Measurements from ENCODE around the gene ANO6.

The ANO6 gene

DNA sequence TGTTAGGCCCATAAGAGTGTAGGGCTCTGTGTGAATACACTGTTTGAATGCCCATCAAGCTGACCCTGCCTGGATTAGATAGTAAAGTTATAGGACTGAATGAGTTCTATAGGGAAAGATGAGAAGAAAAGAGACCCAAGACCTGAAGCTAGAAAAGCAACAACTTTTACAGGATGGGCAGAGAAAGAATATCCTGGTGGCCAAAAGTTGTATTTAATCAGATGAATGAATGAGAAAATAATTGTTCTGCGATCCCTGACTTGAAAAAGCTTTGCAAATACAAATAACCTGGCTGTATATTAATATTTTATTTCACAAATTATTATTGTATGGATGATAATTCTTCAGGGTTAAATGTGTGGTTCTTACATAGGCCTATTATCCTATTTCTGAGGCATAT lies 2.8 kb upstream of the ANO6 start:
- peaks cover 20% of the 10 kb centered on the region for H3K79me2 ChIP-seq (ENCODE audit: control insufficient read depth, insufficient read depth, low read length, unreplicated experiment)
- H2AFZ ChIP-seq (ENCODE audit: low read length, unreplicated experiment) = no peak overlapping the region
- H3K27ac ChIP-seq (ENCODE audit: low read depth, low read length) = no peak overlapping the region
- no peak overlapping the region for H3K4me3 ChIP-seq (ENCODE audit: low read depth, low read length)
- H3K27me3 ChIP-seq (ENCODE audit: insufficient read depth, low read length) = no peaks in the 10 kb centered on the region
- no peaks in the 10 kb centered on the region for H3K36me3 ChIP-seq (ENCODE audit: insufficient read depth, low read length)
- peaks cover 14% of the 10 kb centered on the region for H3K4me1 ChIP-seq (ENCODE audit: control insufficient read depth, insufficient read depth, low read length, unreplicated experiment)

DNA sequence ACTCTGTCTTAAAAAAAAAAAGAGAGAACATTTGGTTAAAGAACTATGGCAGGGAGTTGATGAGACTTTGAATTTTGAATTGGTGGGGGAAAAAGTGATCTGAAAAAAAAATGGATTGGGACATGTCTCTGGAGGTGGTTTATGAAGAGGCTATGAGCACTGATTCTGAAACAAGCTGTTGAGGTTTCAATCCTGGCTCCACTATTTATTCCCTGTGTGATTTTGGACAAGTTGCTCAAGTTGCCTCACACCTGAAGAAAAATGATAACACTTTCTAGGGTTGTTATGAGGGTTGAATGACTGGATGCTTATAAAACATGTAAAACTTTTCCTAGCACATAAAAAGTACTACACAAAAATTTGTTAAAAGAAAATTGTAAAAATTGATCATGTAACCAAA lies 1.8 kb upstream of the ANO6 start:
- H3K4me3 ChIP-seq (ENCODE audit: low read depth, low read length) = peak overlapping the region; percentile 88
- H3K27ac ChIP-seq (ENCODE audit: low read depth, low read length) = no peak overlapping the region
- no peaks in the 10 kb centered on the region for H3K27me3 ChIP-seq (ENCODE audit: insufficient read depth, low read length)
- peaks cover 16% of the 10 kb centered on the region for H3K4me1 ChIP-seq (ENCODE audit: control insufficient read depth, insufficient read depth, low read length, unreplicated experiment)
- peaks cover 30% of the 10 kb centered on the region for H3K79me2 ChIP-seq (ENCODE audit: control insufficient read depth, insufficient read depth, low read length, unreplicated experiment)
- H2AFZ ChIP-seq (ENCODE audit: low read length, unreplicated experiment) = peak overlapping the region; percentile 81
- H3K36me3 ChIP-seq (ENCODE audit: insufficient read depth, low read length) = no peaks in the 10 kb centered on the region

DNA sequence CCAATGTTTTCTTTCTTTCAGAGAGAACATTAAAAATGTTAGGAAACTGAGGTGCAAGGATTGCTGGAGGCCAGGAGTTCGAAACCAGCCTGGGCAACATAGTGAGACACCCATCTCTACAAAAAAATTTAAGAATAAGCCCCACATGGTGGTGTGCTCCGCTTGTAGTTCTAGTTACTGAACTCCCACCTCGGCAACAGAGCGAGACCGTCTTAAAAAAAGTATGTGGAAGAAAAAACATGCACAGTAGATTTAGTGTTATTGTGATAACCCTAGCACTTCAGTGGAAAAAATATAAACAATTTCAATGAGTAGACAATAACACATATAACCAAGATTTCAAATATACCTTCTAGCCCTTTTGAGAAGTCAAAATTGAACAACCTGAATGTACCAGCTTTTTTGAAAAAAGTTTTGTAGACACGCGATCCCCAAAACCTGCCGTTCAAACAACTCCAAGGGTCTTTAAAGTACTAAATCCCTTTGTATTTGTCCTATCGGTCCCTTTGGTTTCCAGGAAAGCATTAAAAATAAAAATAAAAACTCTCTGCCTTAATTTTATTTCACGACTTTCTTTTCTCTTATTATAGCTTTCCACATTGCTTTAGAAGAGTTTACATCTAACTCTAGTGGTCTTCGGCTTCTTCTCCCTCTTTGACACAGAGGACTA lies 1.0 kb upstream of the ANO6 start:
- peak overlapping the region; percentile 88 for H3K4me3 ChIP-seq (ENCODE audit: low read depth, low read length)
- H3K27ac ChIP-seq (ENCODE audit: low read depth, low read length) = peak overlapping the region; percentile 78
- no peaks in the 10 kb centered on the region for H3K27me3 ChIP-seq (ENCODE audit: insufficient read depth, low read length)
- H3K36me3 ChIP-seq (ENCODE audit: insufficient read depth, low read length) = no peaks in the 10 kb centered on the region
- H3K4me1 ChIP-seq (ENCODE audit: control insufficient read depth, insufficient read depth, low read length, unreplicated experiment) = peaks cover 22% of the 10 kb centered on the region
- peaks cover 38% of the 10 kb centered on the region for H3K79me2 ChIP-seq (ENCODE audit: control insufficient read depth, insufficient read depth, low read length, unreplicated experiment)
- peak overlapping the region; percentile 81 for H2AFZ ChIP-seq (ENCODE audit: low read length, unreplicated experiment)

DNA sequence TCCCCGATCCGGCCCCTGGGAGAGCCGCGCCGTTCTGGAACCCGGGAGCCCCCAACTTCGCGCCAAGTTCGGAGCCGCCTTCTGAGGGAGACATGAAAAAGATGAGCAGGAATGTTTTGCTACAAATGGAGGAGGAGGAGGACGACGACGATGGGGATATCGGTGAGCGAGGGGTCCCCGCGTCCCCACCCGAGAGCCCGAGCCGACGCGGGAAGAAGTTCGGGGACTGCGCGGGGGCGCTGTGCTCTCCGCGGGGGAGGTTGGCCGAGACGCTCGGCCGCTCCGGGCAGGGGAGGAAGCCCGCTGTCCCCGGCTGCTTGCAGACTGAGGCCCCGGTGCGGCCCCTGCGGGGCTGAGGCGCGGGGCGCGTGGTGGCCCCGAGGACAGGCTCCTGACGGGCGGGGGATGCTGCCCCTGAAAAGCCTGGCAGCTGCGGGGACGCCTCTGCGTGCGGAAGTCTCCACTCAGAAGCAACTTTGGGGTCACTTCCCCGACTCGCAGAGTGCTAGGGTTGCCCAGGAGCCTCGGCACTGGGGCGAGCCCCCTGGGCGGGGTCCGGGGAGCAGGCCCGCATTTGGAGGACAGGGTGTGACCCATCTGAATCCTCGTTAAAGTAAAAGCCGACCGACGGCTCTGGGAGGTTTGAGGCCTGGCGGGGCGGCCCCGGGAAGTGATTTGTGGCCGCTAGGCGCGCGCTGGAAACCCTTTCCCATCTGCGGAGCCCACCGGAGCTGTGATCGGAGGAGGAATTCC lies 511 bp downstream of the ANO6 start:
- Histone ChIP-seq H3K4me3 (ENCODE audit: low read depth, low read length) (peak overlapping the region; percentile 88), H2AFZ (ENCODE audit: low read length, unreplicated experiment) (peak overlapping the region; percentile 58), H3K36me3 (ENCODE audit: insufficient read depth, low read length) (no peaks in the 10 kb centered on the region), H3K27ac (ENCODE audit: low read depth, low read length) (peak overlapping the region; percentile 78), H3K4me1 (ENCODE audit: control insufficient read depth, insufficient read depth, low read length, unreplicated experiment) (peaks cover 24% of the 10 kb centered on the region), H3K27me3 (ENCODE audit: insufficient read depth, low read length) (no peaks in the 10 kb centered on the region), H3K79me2 (ENCODE audit: control insufficient read depth, insufficient read depth, low read length, unreplicated experiment) (peaks cover 53% of the 10 kb centered on the region)

DNA sequence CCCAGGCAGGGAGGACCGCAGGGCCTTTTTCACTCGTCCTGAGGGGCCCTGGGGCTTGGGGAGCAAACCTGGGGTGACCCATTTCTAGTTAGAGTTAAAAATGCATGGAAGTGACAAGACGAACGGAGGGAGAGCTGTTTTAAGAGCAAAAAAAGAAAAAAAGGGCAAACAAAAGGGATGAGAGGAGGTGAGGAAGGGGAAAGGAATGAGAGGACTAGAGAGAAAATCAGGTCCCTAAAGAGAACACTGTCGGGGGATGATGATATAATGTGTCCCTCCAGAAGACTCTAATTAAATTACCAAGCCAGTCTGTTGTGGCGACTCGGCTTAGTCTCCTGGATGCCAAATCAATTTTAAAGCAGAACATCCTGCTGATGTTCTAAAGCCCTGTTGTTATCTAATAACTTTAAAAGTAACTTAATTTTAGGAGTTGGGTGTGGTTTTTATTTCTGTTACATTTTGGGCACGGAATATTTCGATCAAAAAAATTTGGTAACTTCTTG lies 1.1 kb downstream of the ANO6 start:
- no peaks in the 10 kb centered on the region for H3K27me3 ChIP-seq (ENCODE audit: insufficient read depth, low read length)
- peaks cover 57% of the 10 kb centered on the region for H3K79me2 ChIP-seq (ENCODE audit: control insufficient read depth, insufficient read depth, low read length, unreplicated experiment)
- H2AFZ ChIP-seq (ENCODE audit: low read length, unreplicated experiment) = peak overlapping the region; percentile 8
- H3K4me3 ChIP-seq (ENCODE audit: low read depth, low read length) = peak overlapping the region; percentile 88
- H3K4me1 ChIP-seq (ENCODE audit: control insufficient read depth, insufficient read depth, low read length, unreplicated experiment) = peaks cover 24% of the 10 kb centered on the region
- H3K27ac ChIP-seq (ENCODE audit: low read depth, low read length) = peak overlapping the region; percentile 78
- H3K36me3 ChIP-seq (ENCODE audit: insufficient read depth, low read length) = no peaks in the 10 kb centered on the region

DNA sequence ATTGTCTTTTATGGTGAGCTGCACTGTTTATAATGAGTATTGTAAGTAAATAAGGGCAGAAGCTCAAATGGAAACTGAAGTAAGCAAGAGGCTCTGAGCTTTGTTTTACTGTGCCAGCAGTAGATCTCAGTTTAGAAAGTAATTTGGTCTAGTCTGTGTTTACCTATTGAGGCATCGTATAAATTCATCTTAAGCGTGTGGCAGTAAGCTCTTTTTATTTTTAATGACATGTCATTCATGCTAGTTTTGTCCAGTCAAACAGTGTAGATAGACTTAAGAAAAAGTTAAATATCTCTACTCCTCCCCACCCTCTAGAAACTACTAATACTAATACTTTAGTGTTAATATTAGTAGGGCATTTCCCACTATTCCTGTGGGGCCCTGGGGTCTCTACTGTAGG lies 2.0 kb downstream of the ANO6 start:
- Histone ChIP-seq H3K4me3 (ENCODE audit: low read depth, low read length) (peak overlapping the region; percentile 88), H3K4me1 (ENCODE audit: control insufficient read depth, insufficient read depth, low read length, unreplicated experiment) (peaks cover 24% of the 10 kb centered on the region), H2AFZ (ENCODE audit: low read length, unreplicated experiment) (no peak overlapping the region), H3K27ac (ENCODE audit: low read depth, low read length) (peak overlapping the region; percentile 78; the same call in 1 of the 2 replicates), H3K79me2 (ENCODE audit: control insufficient read depth, insufficient read depth, low read length, unreplicated experiment) (peaks cover 66% of the 10 kb centered on the region), H3K27me3 (ENCODE audit: insufficient read depth, low read length) (no peaks in the 10 kb centered on the region), H3K36me3 (ENCODE audit: insufficient read depth, low read length) (no peaks in the 10 kb centered on the region)

DNA sequence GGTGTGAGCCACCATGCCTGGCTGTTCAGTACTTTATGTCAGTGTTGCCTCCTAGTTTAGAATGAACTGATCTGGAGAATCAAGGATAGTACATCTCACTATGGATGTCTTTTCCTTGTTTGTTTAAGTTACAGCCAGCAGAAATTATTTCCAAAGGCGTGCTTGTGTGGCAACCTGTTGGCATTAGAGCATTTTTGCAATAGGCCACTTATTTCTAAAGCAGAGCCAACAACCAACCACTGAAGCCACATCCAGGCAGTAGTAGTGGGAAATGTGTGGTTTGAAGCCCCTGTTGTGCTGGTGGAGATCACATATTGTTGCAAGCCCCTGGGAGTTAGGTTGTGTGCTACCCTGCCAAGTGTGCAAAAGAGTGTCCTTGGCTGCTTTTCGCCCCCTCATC lies 3.7 kb downstream of the ANO6 start:
- no peak overlapping the region for H3K4me3 ChIP-seq (ENCODE audit: low read depth, low read length)
- H3K27me3 ChIP-seq (ENCODE audit: insufficient read depth, low read length) = no peaks in the 10 kb centered on the region
- peaks cover 18% of the 10 kb centered on the region for H3K4me1 ChIP-seq (ENCODE audit: control insufficient read depth, insufficient read depth, low read length, unreplicated experiment)
- H2AFZ ChIP-seq (ENCODE audit: low read length, unreplicated experiment) = no peak overlapping the region
- no peak overlapping the region for H3K27ac ChIP-seq (ENCODE audit: low read depth, low read length)
- peaks cover 82% of the 10 kb centered on the region for H3K79me2 ChIP-seq (ENCODE audit: control insufficient read depth, insufficient read depth, low read length, unreplicated experiment)
- no peaks in the 10 kb centered on the region for H3K36me3 ChIP-seq (ENCODE audit: insufficient read depth, low read length)

DNA sequence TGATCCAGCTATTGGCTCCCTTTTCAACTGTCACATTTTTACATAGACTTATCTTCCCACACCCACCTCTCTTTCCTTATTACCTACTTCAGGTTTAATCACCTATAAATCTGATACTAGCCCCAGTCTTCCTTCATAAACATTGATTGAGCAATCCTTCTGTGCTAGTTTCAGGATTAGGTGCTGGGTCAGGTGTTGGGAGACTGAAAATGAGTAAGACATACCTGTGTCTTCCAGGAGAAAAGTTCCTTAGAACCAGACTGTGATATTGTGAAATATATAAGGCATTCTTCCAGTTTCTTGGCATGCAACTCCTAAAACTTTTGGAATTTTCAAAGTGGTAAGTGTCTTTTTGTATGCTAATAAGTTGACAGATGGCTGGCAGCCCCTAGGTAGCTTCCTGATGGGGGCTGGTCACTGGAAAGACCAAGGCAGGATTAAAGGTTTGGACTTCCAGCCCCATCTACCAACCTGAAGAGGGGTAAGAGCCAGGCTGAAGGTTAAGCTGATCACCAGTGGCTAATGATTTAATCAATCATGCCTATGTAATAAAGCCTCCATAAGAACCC lies 4.6 kb downstream of the ANO6 start:
- no peak overlapping the region for H3K27ac ChIP-seq (ENCODE audit: low read depth, low read length)
- peaks cover 18% of the 10 kb centered on the region for H3K4me1 ChIP-seq (ENCODE audit: control insufficient read depth, insufficient read depth, low read length, unreplicated experiment)
- no peaks in the 10 kb centered on the region for H3K27me3 ChIP-seq (ENCODE audit: insufficient read depth, low read length)
- H3K4me3 ChIP-seq (ENCODE audit: low read depth, low read length) = no peak overlapping the region
- H2AFZ ChIP-seq (ENCODE audit: low read length, unreplicated experiment) = no peak overlapping the region
- peaks cover 90% of the 10 kb centered on the region for H3K79me2 ChIP-seq (ENCODE audit: control insufficient read depth, insufficient read depth, low read length, unreplicated experiment)
- no peaks in the 10 kb centered on the region for H3K36me3 ChIP-seq (ENCODE audit: insufficient read depth, low read length)

DNA sequence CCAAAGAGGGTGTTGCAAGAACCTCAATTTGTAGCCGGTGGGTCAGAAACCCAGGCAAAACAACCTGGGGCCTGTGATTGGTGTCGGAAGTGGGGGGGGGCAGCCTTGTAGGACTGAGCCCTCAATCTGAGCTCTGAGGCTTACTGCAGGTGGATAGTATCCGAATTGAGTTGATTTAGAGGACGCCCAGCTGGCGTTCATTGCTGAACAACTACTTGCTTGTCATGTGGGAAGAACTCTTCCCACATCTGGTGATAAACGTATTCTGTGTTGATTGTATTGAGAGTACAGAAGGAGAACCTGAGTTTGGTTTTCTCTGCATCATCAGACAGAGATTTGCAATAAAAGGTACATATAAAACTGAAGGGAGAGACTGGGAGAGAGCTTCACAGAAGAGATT lies 5.1 kb downstream of the ANO6 start:
- H3K4me3 ChIP-seq (ENCODE audit: low read depth, low read length) = no peak overlapping the region
- H3K27ac ChIP-seq (ENCODE audit: low read depth, low read length) = no peak overlapping the region
- H3K79me2 ChIP-seq (ENCODE audit: control insufficient read depth, insufficient read depth, low read length, unreplicated experiment) = peaks cover 95% of the 10 kb centered on the region

DNA sequence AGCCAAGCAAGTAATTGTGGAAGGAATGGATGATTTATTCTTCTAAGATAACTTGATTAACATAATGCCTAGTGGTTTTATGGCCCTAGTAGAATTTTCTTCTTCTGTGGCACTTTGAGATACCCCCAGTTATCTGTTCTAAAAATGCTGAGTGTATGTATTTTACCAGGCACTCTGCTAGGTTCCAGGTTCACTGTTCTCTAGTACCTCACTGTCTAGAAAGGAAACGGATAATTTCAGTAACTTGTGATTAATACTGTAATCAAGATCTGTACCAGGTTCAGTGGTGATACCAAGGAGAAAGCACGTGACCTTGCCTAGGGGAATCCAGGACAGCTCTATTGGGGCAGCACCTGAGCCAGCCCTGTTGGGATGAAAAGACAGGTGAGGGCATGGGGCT lies 8.0 kb downstream of the ANO6 start:
- no peak overlapping the region for H3K4me3 ChIP-seq (ENCODE audit: low read depth, low read length)
- H3K79me2 ChIP-seq (ENCODE audit: control insufficient read depth, insufficient read depth, low read length, unreplicated experiment) = peaks cover 83% of the 10 kb centered on the region
- H3K27me3 ChIP-seq (ENCODE audit: insufficient read depth, low read length) = no peaks in the 10 kb centered on the region
- H3K4me1 ChIP-seq (ENCODE audit: control insufficient read depth, insufficient read depth, low read length, unreplicated experiment) = peaks cover 9% of the 10 kb centered on the region
- no peaks in the 10 kb centered on the region for H3K36me3 ChIP-seq (ENCODE audit: insufficient read depth, low read length)
- no peak overlapping the region for H3K27ac ChIP-seq (ENCODE audit: low read depth, low read length)
- no peak overlapping the region for H2AFZ ChIP-seq (ENCODE audit: low read length, unreplicated experiment)

More for the DNA sequence above, 5.1 kb downstream of the ANO6 start:
- no peaks in the 10 kb centered on the region for H3K36me3 ChIP-seq (ENCODE audit: insufficient read depth, low read length)
- no peak overlapping the region for H2AFZ ChIP-seq (ENCODE audit: low read length, unreplicated experiment)
- peaks cover 18% of the 10 kb centered on the region for H3K4me1 ChIP-seq (ENCODE audit: control insufficient read depth, insufficient read depth, low read length, unreplicated experiment)
- H3K27me3 ChIP-seq (ENCODE audit: insufficient read depth, low read length) = no peaks in the 10 kb centered on the region
